Osteoblast (primary cell): ENCODE results near the gene CYP11A1. TPM values are rescaled to one million over a fixed set of nuclear protein-coding genes. Genes with fewer than 3 reads are reported as not detected.
A peak's percentile ranks its signal among the peaks of the same experiment; 100 is the strongest.

Source experiments
- DNase-seq: peaks from one replicate; pipeline ENCODE4 v3.0.0; 2011; ENCODE audit warnings: low spot score, mixed read lengths; ENCODE audit not compliant: insufficient read length; ENCODE audit errors: missing footprints
- H2AFZ ChIP-seq: 2 replicates; pipeline ENCODE4 v1.6.0; 2011; ENCODE audit warnings: mild to moderate bottlenecking, low read length
- H3K27ac ChIP-seq: 2 replicates; pipeline ENCODE4 v1.5.1; 2011; ENCODE audit warnings: mild to moderate bottlenecking, low read depth, low read length, moderate library complexity
- H3K27me3 ChIP-seq: 2 replicates; pipeline ENCODE4 v1.6.0; 2012; ENCODE audit warnings: mild to moderate bottlenecking, control low read depth, inconsistent platforms, low read length, moderate library complexity; ENCODE audit not compliant: insufficient read depth
- H3K36me3 ChIP-seq: 2 replicates; pipeline ENCODE4 v1.5.1; 2011; ENCODE audit warnings: mild to moderate bottlenecking, low read length, control low read depth, moderate library complexity; ENCODE audit not compliant: insufficient read depth
- H3K4me1 ChIP-seq: 2 replicates; pipeline ENCODE4 v1.5.1; 2011; ENCODE audit warnings: mild to moderate bottlenecking, low read length, control low read depth, moderate library complexity; ENCODE audit not compliant: insufficient read depth
- H3K4me2 ChIP-seq: 2 replicates; pipeline ENCODE4 v1.6.0; 2011; ENCODE audit warnings: mild to moderate bottlenecking, low read length; ENCODE audit not compliant: insufficient read depth
- H3K4me3 ChIP-seq: fragments of 200-600 bp; sonication (generic); 3 replicates; pipeline ENCODE4 v1.5.1; 2012; ENCODE audit warnings: mild to moderate bottlenecking, low read length, inconsistent platforms; ENCODE audit not compliant: insufficient read depth
- H3K79me2 ChIP-seq: 2 replicates; pipeline ENCODE4 v1.6.0; 2012; ENCODE audit warnings: mild to moderate bottlenecking, low read length, control low read depth, inconsistent platforms; ENCODE audit not compliant: insufficient read depth
- H3K9me3 ChIP-seq: 2 replicates; pipeline ENCODE4 v1.5.1; 2011; ENCODE audit warnings: low read depth, low read length, control low read depth
- H4K20me1 ChIP-seq: 2 replicates; pipeline ENCODE4 v1.6.0; 2012; ENCODE audit warnings: mild to moderate bottlenecking, low read length, control low read depth; ENCODE audit not compliant: insufficient read depth
- CTCF ChIP-seq: IDR thresholded peaks from 2 replicates; pipeline ENCODE4 v1.5.1; 2011; ENCODE audit warnings: mild to moderate bottlenecking, low read depth, low read length, moderate library complexity; ENCODE audit errors: extremely low read depth
- small RNA-seq: library from RNA; depleted of rRNA; stranded (forward); fragments of <200 nt; gene quantifications from one replicate; pipeline ENCODE3, GENCODE V24; 2012
- total RNA-seq: library from RNA; depleted of rRNA; stranded (reverse); fragments of >200 nt; gene quantifications from 2 replicates; pipeline ENCODE4 v1.2.3, GENCODE V29; 2012

The CYP11A1 gene
- total RNA-seq, 1 donor = 1.4 TPM

GRCh38 chr15:74289671-74290070 is 77.8 kb downstream of the CYP11A1 start:
- peak; percentile 23 for DNase-seq
- no peak overlapping the region for H3K4me2 ChIP-seq

More at GRCh38 chr15:74289671-74290070, 77.8 kb downstream of the CYP11A1 start:
- TF ChIP-seq CTCF = no peak
- H3K27me3 ChIP-seq = peaks cover 10% of the 10 kb centered on the region
- H2AFZ ChIP-seq = no peak overlapping the region
- H3K27ac ChIP-seq = no peak overlapping the region
- no peak overlapping the region for H3K4me3 ChIP-seq
- H4K20me1 ChIP-seq = peaks cover 4% of the 10 kb centered on the region
- no peaks in the 10 kb centered on the region for H3K9me3 ChIP-seq
- no peaks in the 10 kb centered on the region for H3K36me3 ChIP-seq
- H3K79me2 ChIP-seq = no peaks in the 10 kb centered on the region
- H3K4me1 ChIP-seq = peaks cover 3% of the 10 kb centered on the region

Small RNA genes lying within 50 kb of the gene (small RNA-seq; reads per million reads assigned to genes)
- gene MIR6881 = 0.22 reads per million

Other genes starting within 250 kb of the CYP11A1 start
- gene ISLR2, start 237.1 kb downstream of the CYP11A1 start, total RNA-seq = under 0.01 TPM in 1 of 2 replicates, not detected in the other
- gene ISLR, start 193.9 kb downstream of the CYP11A1 start, total RNA-seq = 77.5 and 106 TPM in 2 replicates
- under 0.01 and 0.36 TPM in 2 replicates for gene STRA6, start 164.9 kb downstream of the CYP11A1 start, total RNA-seq
- gene CCDC33, start 131.3 kb downstream of the CYP11A1 start, total RNA-seq = 0.29 TPM in 1 of 2 replicates, not detected in the other
- 30.4 and 36.2 TPM in 2 replicates for gene SEMA7A, start 66.3 kb upstream of the CYP11A1 start, total RNA-seq
- 39.8 and 41.3 TPM in 2 replicates for gene UBL7, start 93.5 kb upstream of the CYP11A1 start, total RNA-seq
- 2.7 and 3.6 TPM in 2 replicates for gene ARID3B, start 173.6 kb upstream of the CYP11A1 start, total RNA-seq
- gene CLK3, start 248.2 kb upstream of the CYP11A1 start, total RNA-seq = 42.7 and 47.0 TPM in 2 replicates